Activated CD4-positive, CD25-positive, alpha-beta regulatory T cell treated with anti-CD3 and anti-CD28 coated beads, Interleukin-2, amount 50 U/mL, for 24 hours (primary cell): ENCODE data around the gene IKBKE.

ENCODE experiments used
- ATAC-seq, 2 donors: fragments of 150-1000 bp; cut with Tn5 transposase; one replicate each; pipeline ENCODE4 v1.10.0; 2021; ENCODE audit warnings: mild to moderate bottlenecking in 1 of 2, moderate library complexity in 1 of 2

IKBKE gene

DNA sequence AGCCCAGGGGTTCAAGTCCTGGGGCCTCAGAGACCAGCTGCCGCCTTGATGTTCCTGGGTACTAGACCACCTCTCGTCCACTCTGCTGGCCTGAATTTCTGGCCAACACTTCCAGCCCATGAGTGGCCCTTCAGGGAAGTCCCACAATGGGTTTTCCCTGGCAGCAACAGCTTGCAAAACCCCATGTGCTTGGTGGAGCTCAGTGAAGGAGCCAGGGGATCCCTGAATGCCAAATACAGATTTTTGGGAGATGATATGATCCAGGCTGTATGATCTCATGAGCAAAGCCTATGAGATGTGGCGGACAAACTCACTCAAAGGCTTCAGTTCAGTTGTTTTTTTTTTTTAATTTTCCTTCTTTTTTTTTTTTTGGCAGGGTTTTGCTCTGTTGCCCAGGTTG, 27.5 kb downstream of the IKBKE start:
- no peak for ATAC-seq

DNA sequence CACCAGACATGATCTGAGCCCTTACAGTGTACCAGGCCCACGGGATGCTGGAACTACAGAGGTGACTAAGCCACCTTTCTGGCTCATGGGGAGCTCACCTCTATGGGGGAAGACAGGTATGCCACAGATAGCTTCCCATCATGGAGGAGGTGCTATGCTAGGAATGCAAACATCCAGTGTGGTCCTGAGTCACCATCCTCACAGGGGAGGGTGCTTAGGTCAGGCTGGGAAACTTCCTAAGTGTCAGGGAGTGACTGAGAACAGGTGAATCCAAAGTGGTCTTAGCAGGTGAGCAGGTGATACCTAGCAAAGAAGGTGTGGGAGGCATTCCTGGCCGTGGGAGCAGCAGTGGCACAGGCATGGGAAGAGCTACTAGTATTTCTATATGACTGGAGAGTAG, 28.4 kb downstream of the IKBKE start:
- no peak for ATAC-seq

DNA sequence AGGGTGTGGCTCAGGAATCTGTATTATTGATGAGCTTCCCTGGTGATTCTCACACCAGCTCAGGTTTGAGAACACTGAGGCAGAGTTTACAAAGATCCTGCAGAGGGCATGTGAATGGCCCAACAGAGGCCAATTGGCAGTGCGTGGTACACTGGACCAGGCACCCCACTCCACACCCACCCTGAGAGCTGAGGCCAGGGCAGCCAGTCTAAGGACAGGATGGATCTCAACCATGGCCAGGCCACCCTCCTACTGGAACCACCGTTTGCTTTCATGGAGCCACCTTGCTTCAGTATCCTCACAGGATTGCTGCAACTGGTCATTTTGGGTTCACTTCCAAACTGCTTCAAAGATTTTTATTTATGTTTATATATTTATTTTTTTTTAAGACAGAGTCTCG, 29.8 kb downstream of the IKBKE start:
- ATAC-seq, result no peak

DNA sequence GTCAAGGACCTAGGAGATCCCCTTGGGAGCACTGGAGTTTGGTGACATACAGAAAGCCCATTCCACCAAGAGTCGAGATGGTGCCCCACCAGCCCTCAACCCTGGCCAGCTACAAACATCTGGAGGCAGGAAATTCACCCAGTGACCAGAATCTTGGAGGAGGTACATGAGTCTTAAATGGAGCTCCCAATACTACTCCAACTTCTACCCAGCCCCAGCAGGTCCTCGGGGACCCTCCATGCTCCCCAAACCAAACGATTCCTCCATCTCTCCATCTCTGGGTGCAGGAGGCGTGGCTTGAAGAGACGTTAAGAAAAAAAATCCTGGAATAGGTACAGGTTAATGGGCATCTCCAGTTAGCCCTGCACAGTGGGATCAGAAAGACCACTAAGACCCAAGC, 31.6 kb downstream of the IKBKE start:
- ATAC-seq, result no peak

DNA sequence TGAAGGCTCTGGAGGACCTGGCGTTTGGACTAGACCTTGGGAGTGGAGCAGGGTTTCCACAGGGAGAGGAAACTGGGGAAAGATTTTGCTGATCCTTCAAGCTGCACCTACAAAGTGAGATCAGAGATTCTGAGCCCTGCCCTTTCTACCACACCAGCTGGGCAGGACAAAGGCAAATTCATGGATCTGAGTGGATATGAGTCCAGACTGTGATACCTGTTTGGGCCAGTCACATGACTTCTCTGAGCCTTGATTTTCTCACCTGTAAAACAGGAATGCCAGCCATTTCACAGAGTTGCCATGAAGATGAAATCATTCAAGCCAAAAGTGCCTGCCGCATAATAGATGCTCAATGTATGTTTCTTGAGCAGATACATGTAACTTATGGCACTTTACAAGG, 32.1 kb downstream of the IKBKE start:
- no peak for ATAC-seq

DNA sequence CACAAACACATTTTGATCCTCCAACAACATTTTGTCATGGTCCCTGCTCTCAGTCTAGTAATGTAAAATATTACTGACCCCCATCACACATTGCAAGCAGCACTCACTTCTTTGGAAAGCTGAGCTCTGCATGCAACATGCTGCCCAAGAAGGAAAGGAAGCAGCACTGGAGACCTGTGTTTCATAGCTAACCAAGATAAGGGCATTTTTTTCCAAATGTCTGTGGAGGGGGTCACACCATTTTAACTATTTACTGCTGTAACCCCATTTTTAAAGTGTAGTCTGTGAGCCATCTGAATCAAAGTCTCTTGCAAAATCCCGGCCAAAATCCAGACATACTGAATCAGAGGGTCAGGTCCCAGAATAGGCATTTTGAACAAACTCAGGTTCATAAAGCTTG, 32.5 kb downstream of the IKBKE start:
- no peak for ATAC-seq

DNA sequence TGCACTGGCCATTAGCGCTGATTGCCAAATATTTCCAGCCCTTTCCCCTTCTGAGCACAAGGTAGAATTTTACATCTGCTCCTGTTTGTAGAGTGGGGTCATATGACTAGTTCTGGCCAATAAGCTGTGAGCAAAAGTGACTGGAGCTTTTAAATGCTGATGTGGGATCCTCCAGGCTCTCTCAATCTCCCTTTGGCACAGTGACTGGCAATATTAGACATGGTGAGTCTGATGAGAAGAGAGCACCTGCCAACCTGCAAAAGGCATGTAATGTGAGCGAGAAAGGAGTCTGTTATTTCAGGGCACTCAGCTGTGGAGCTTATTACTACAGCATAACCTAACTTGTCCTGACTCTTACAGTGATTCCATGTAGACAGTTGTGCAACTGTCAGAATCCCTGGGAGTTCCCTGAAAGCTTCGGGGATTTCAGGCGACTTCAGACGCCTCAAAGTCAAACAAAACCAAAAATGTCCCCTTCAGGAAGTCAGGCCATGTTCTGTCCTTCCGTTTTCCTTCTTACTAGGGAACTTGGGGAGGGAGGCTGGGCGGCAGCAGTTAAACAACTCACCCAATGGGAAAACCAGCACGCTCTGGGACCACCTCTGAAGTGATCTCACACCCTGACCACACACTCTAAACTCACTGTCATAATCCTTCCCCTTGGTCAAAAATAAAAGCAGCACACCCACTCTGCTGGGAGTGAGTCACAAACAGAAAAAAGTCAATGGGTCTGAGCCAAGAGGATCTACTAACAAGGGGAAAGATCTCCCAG, 33.5 kb downstream of the IKBKE start:
- ATAC-seq, result peak; percentile 69 to 71

DNA sequence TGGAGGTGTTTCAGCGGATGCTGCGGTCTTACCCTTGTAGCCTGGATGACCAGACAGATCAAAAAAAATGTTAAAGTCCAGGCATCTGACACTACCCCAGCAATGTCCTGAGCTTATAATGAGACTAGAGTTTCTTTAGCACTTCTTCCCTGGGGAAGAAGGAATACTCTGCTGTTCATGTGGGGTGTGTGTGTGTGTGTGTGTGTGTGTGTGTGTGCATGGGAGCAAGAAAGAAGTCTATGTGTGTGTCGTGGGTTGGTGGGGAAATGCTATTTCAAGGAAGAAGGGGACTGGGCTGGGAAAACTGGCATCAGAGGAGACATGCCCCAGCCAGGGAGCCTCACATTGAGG, 34.1 kb downstream of the IKBKE start:
- no peak for ATAC-seq

DNA sequence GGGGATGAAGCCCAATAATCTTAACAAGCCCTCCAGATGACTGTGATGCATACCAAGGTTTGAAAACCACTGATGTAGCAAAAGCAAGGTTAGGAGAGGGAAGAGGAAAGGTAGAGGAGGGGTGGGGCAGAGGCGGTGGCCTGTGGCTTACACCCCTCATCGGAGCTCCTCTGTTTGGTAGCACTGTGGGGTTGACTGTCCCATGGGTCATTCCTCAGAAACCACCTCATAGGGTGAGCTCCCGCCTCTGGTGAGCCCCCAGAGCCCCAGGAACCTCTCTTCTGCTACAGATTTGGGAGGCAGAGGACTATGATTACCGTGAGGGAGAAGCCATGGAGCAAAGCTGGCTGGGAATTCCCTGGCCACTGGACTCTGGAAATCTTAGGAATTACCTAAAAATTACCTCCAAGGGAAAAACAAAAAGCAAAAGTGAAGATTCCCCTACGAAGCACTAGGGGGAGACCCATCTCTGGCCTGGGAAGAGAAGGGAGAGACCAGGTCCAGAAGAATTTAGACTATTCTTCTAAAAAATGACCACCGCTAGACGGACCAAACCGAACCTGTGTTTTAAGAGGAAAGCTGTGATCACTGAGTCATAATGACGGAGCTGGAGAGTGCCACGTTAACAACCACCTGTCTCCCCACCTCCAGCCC, 35.6 kb downstream of the IKBKE start:
- no peak for ATAC-seq

DNA sequence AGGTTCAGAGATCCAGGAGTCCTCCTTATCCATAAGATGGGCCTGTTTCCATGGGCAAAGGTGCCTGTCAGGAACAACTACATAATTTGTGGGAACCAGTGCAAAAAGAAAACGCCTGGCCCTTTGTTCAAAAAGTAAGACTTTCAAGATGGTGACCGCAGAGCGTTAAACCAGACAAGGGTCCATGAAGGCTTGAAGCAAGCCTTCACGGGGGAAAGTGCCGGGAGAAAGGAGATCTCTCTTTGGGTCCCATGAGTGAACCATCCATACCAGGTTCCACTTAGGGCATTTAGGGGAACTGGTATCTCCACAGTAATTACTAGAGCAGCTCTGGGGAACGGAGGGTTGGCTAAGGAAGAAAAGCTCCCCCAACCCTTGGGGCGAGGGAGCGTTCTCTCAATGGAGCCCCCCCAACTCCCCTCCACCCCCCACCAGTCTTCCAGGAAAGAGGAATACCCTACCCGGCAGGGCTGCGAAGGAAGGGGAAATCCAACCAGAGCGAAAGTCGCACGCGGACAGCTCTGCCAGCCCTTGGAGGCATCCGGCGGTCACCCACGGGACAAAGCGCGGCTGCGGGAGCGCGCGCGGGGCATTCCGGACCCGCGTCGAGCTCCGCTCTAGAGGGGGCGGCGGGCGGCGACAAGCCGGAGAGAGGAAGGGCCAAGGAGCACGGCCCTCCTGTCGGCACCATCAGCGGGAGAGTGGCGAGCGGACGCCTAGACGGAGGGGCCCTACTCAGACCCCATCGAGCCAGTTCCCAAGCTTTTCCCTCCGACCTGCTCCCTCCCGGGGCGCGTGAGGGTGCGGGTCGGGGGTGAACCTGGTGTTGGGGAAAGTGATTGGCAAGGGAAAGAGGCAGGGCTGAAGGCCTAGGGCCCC, 36.4 kb downstream of the IKBKE start:
- peak; percentile 11 for ATAC-seq

DNA sequence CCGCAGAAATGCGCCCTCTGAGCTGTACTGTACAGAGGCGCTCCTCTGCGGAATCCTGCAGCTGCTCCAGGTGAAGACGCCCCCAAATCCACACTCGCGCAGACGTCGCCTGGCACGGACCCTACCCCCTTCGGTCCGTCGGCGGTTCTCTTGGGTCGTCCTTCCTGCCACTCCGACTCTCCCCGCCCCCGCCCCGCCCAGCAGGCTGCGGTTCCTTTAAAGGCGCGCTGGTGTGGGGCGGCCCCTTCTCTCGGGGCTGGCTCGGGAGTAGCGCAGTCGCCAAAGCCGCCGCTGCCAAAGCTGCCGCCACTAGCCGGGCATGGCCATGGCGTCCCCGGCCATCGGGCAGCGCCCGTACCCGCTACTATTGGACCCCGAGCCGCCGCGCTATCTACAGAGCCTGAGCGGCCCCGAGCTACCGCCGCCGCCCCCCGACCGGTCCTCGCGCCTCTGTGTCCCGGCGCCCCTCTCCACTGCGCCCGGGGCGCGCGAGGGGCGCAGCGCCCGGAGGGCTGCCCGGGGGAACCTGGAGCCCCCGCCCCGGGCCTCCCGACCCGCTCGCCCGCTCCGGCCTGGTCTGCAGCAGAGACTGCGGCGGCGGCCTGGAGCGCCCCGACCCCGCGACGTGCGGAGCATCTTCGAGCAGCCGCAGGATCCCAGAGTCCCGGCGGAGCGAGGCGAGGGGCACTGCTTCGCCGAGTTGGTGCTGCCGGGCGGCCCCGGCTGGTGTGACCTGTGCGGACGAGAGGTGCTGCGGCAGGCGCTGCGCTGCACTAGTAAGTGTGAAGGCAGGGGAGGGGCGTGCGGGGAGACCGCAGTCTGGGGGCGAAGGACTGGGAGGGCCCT, 37.2 kb downstream of the IKBKE start, which contains the start of gene RASSF5:
Gene RASSF5, plus strand, starts transcription at position 248 of the 846 bp plus-strand sequence. Its CDS starts 72 bp downstream, at position 320.
- peak; percentile 82 to 85 for ATAC-seq

DNA sequence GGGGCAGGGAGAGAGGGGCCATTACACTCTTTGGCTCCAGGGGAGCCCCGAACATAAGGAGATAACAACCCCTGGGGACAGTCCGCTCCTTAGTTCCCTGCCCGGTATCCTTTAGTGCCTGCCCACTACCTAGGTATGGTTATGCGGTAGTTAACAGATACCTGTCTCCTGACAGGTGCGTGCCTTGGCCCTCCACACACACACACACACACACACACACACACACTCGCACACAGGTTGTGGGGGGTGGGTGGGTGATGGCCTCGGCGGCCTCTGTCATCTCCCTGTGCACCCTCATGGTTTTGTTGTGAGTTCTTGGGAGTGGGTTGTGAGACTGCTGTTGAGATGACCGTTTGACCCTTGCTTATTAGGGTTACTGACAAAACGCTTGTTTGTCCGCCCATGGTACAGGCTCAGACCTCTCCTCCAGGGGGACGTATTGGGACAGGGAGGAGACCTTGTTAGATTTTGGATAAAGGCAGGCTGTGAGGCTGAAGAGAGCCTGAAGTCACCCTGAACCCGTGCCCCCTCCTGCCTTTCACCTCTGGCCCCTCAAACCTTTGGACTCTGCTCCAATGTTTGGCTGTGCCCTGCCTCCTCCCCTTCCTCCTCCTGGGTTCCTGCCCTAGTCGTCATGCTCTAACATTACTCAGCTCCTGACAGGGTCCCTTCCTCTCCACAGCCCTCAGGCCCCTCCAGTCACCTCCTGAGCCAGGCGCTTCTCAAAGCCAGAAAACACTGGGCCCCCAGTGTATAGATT, 38.0 kb downstream of the IKBKE start:
- ATAC-seq, result no peak

DNA sequence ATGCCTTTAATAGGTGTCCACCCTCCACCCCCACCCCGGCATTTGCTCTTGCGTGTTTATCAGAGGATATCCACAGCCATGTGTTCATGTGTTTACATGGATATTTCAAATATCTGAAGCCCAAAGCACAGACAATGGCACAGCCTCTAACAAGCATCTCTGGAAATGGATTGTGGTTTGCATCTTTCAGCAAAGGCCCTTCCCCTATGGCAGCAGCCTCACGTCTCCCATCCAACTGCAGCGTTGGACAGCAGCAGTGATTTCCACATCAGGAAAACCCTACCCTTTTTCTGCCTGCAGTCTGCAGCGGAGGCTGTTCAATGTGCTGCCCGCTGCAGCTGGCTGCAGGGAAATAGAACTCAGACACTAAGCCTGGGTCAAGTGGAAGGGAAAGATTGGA, 38.7 kb downstream of the IKBKE start:
- ATAC-seq, result no peak

DNA sequence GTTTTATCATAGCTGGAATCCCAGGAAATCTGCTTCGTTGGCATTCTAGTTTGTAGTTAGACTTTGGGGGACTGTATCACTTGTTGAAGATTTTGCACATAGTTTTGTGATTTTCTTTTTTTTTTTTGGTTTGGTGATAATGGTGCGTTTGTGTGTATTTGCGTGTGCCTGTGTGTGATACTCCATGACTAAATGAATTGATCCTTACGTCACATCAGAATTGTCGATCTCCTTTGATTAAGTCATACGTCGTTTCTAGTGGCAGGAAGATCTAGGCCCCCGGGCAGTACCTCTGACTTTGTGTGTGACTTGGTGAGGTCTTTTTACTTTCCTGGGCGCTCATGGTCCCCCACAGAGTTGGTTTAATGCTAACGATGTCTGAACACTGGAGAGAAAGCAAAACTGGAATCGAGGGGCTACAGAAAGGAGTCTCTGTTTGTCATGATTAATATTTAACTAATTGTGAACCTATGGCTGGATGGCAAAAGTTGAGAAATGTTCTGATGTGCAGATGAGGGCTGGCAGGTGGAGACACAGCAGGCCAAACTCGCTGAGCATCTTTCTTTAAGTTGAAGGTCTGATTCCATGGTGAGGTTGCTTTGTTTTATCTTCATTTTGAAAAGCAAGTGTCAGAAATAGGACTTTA, 39.5 kb downstream of the IKBKE start:
- no peak for ATAC-seq

DNA sequence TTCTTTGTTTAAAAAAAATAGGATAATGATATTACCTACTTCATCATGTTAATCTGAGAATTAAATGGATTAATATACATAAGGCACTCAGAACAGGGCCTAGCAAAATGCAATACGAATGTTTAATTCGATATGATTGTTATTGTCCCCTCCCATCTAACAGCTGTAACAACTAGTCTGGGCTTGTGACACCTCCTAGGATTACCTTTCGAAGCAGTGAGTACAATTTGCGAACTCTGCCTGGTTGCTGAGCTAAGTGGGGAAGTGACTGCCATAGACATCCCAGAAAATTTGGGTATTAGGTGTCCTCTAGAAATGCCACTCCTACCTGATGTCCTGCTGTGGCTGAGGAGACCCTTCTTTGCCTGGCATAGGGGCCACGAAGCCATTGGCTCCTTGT, 40.1 kb downstream of the IKBKE start:
- ATAC-seq, result no peak

DNA sequence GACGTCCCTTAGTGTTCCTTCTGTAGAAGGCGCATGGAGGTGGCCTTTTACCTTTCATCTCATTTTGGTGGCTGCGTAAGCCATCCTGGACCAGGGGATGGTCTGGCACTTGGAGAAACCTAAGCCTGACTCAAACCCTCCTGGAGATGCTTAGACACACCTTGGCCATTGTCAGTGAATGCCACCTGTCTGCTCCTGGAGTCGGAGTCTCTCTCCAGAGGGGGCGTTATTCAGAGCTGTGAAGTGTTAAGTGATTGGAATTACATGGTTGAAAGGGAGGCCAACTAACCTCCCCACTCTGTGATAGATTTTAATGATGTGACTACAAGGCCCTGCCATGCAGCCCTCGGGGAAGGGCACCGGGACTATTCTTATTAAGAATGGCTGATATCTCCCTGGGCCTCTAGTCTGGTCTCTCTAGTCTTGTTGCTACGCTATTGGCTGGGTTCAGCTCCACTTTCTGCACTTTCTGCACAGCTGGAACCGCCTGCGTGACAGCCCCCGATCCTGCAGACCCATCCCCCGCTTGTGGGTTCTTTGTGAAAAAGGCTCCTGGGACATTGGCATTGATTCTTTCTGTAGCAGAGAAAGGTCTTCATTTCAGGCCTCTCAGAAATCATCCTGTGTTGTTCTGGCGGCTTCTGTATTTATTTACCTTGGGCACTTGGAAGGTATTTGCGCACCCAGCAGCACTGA, 41.2 kb downstream of the IKBKE start:
- ATAC-seq, result no peak

DNA sequence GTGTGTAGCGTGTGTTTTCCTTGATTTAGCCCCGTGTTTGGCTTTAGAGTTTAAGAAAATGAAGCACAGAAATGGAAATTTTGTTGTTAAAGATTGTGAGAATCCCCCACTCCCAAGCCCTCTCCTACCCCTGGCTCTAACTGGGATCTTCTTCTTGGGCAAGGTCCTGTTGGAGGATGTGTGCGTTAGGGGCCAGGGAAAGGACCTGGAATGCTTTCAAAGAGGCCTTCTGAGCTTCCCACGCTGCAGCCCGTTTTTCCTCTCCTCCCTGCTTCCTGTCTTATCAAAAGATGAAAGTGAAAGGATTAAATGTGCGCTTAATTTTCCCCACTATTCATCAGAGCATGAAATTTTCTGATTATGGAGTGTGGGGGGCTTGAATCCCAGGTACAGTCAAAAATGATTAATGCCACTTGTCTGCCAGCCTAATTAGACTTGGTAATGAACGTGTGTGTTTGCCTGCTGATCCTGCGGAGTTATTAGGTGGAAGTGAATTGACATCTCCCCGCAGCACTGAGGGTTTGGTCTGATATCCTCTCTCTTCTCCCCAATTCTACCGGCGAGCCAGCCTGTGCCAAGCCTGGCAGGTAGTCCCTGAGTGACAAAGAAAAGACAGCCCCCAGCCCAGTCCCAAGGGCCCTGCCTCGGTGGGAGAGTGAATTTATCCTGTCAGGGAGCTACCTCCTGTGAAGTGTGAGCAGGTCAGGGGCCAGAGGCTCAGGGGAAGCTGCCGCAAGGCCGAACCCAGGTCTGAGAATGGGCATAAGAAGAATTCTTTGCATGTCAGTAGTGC, 42.0 kb downstream of the IKBKE start:
- ATAC-seq, result no peak

DNA sequence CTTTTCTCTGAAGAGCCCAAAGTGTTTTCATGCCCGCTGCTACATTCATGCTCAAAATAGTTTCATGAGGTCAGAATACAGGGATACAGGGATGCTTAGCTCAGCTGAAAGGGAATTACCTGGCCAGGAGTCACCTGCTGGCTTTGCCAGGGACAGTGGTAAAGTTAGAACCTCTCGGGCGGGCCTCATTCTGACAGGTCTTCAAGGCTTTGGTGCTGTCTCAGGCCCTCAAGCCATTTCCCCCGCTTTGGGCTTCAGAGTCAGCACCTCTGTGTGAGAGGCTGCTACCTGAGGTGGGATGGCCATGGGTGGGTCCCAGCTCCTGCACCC, 42.5 kb downstream of the IKBKE start:
- ATAC-seq, result no peak

DNA sequence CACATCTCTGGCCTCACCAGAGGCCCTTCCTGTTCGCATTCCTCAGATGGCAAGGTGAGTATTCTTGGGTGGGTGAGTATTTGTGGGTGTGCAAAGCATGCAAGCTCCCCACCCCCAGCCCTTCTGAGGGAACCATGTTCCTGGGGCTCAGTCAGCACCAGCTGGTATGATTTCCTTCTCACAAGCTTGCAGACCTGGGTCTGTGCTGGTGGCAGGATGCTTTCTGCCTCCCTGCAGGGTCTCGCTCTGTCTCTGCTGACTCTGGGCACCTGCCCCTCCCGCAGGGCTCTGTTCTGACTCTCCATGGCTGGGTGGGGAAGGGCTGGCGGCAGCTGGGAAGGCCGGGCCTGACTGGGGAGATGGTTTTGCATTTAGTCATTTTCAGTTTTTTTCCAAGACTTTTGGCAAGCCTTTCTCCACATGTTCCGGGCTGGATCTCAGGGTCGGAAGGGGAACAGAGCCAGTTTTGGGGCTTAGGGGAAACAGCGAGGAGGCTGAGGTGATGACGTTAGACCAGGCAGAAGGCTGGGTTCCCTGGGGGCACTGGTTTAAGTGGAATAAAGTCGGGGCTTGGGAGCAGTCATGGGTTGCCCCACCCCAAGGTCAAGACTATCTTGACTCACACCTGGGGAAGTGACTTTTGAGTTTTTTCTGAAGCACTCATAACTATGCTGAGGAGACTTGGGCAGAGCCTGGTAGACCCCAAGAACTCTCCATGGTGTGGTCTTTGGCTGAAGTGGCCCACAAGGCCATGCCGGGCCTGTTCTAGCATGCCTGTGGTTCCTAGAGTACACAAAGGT, 43.2 kb downstream of the IKBKE start:
- no peak for ATAC-seq
